C4-2B (cell line): ENCODE results near the gene ALKBH8.

ENCODE experiments used
- ZFX ChIP-seq: fragments of 450-650 bp; IDR thresholded peaks from 2 replicates; pipeline ENCODE4 v1.6.1; 2017
- TF ChIP-seq, protein P1 (sequence below): fragments of 450-650 bp; conservative IDR thresholded peaks from 2 replicates; pipeline ENCODE4 v1.5.1; 2017; ENCODE audit warnings: mild to moderate bottlenecking

DNA sequence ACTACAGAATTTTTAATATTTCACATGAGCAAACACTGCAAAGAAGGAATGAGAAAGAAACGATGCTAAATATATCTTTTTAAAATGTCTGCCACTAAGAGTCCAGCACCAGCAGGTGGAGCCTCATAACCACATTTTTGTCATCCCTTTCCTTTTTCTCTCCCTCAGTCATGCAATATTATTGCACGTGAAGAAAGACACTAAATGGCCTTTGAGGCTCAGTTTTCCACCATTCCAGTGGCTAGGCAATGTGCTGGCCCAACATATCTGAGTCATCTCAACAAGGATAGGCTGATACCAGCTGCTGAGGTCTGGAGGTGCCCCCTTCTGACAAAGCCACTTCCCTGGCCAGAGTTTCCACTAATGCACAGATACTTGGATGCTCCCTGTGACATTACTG is 1.8 kb downstream of the ALKBH8 start:
- TF ChIP-seq, protein P1, sequence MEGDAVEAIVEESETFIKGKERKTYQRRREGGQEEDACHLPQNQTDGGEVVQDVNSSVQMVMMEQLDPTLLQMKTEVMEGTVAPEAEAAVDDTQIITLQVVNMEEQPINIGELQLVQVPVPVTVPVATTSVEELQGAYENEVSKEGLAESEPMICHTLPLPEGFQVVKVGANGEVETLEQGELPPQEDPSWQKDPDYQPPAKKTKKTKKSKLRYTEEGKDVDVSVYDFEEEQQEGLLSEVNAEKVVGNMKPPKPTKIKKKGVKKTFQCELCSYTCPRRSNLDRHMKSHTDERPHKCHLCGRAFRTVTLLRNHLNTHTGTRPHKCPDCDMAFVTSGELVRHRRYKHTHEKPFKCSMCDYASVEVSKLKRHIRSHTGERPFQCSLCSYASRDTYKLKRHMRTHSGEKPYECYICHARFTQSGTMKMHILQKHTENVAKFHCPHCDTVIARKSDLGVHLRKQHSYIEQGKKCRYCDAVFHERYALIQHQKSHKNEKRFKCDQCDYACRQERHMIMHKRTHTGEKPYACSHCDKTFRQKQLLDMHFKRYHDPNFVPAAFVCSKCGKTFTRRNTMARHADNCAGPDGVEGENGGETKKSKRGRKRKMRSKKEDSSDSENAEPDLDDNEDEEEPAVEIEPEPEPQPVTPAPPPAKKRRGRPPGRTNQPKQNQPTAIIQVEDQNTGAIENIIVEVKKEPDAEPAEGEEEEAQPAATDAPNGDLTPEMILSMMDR, result peak; percentile 83
- TF ChIP-seq ZFX, result no peak
